Colonic mucosa (tissue), 4 donors: ENCODE data around the gene HSD11B2. TPM values are rescaled to one million over a fixed set of nuclear protein-coding genes. Genes with fewer than 3 reads are reported as not detected.

Experiments
- DNase-seq: peaks from one replicate; pipeline ENCODE4 v3.0.0-alpha.2; 2020
- H3K27ac ChIP-seq: fragments of 200-600 bp; one replicate; pipeline ENCODE4 v1.8.0; 2021
- H3K27me3 ChIP-seq: fragments of 200-600 bp; one replicate; pipeline ENCODE4 v1.8.0; 2021
- H3K36me3 ChIP-seq: fragments of 200-600 bp; one replicate; pipeline ENCODE4 v1.8.0; 2021
- H3K4me1 ChIP-seq: fragments of 200-600 bp; one replicate; pipeline ENCODE4 v1.8.0; 2021; ENCODE audit warnings: mild to moderate bottlenecking
- H3K4me3 ChIP-seq: fragments of 200-600 bp; one replicate; pipeline ENCODE4 v1.8.0; 2021
- H3K9ac ChIP-seq, 2 donors: one replicate each; pipeline ENCODE4 v1.7.0; 2013; ENCODE audit warnings: control low read depth in 2 of 2, low read depth in 2 of 2, low read length in 2 of 2
- H3K9me3 ChIP-seq: fragments of 200-600 bp; one replicate; pipeline ENCODE4 v1.8.0; 2021
- CTCF ChIP-seq: fragments of 200-600 bp; IDR thresholded peaks from one replicate; pipeline ENCODE4 v1.8.0; 2022; ENCODE audit warnings: antibody characterized with exemption, mild to moderate bottlenecking
- intact Hi-C: fragments of 100-400 bp; cut with DNase I; formaldehyde crosslinking; loops from one replicate; pipeline ENCODE4 v1.14.1; 2022
- total RNA-seq, 2 donors: library from RNA; stranded (reverse); fragmentation: NEBNext Ultra II Directional in 1 of 2; extraction: Animal tissue kit (Norgen Biotek cat#: 25700) in 1 of 2; gene quantifications; one replicate each; pipeline ENCODE4 v1.2.1, GENCODE V29; 2021
- donor health status: healthy.
- donor health status: DM: no; HTN: no; CAD: no.
- donor health status: DM: no; HTN: no; CAD: no.

Gene HSD11B2
- total RNA-seq, 2 donors from 2014 or later = 348 to 378 TPM

GRCh38 chr16:67426022-67426421, 4.9 kb upstream of the HSD11B2 start:
- Histone ChIP-seq H3K9me3 (no peaks in the 10 kb centered on the region), H3K4me3 (no peak overlapping the region), H3K36me3 (no peaks in the 10 kb centered on the region), H3K9ac (no peak overlapping the region), H3K4me1 (peaks cover 3% of the 10 kb centered on the region), H3K27me3 (no peaks in the 10 kb centered on the region), H3K27ac (no peak overlapping the region)
- intact Hi-C loops = no loop called here
- TF ChIP-seq CTCF = no peak
- no peak for DNase-seq

GRCh38 chr16:67426950-67427349, 4.0 kb upstream of the HSD11B2 start:
- intact Hi-C loops = no loop called here
- TF ChIP-seq CTCF = no peak
- no peak for DNase-seq
- peaks cover 3% of the 10 kb centered on the region for H3K4me1 ChIP-seq
- no peaks in the 10 kb centered on the region for H3K27me3 ChIP-seq
- no peaks in the 10 kb centered on the region for H3K36me3 ChIP-seq
- no peak overlapping the region for H3K4me3 ChIP-seq
- no peak overlapping the region for H3K27ac ChIP-seq
- H3K9ac ChIP-seq = no peak overlapping the region
- no peaks in the 10 kb centered on the region for H3K9me3 ChIP-seq

GRCh38 chr16:67428146-67428731, 2.7 kb upstream of the HSD11B2 start:
- Histone ChIP-seq H3K9me3 (no peaks in the 10 kb centered on the region), H3K4me3 (no peak overlapping the region), H3K27ac (peak overlapping the region; percentile 87), H3K36me3 (no peaks in the 10 kb centered on the region), H3K9ac (peak overlapping the region; percentile 32 to 97), H3K27me3 (no peaks in the 10 kb centered on the region), H3K4me1 (peaks cover 3% of the 10 kb centered on the region)
- intact Hi-C loops = loop anchor here (2.0 kb wide), 1 partner anchor 37 kb away; no protein-coding TSS in a partner anchor
- TF ChIP-seq CTCF = peak; percentile 75
- DNase-seq = peak; percentile 81

- Histone ChIP-seq H3K4me3 (peak overlapping the region; percentile 52), H3K27me3 (no peaks in the 10 kb centered on the region), H3K9ac (peak overlapping the region; percentile 87 to 97), H3K36me3 (no peaks in the 10 kb centered on the region), H3K4me1 (peaks cover 3% of the 10 kb centered on the region), H3K9me3 (no peaks in the 10 kb centered on the region), H3K27ac (peak overlapping the region; percentile 87)
- peak; percentile 87 for DNase-seq
- no peak for TF ChIP-seq CTCF
- intact Hi-C loops = loop anchor here (2.0 kb wide), 1 partner anchor 36 kb away; no protein-coding TSS in a partner anchor
Observed at GRCh38 chr16:67429053-67429798, 1.7 kb upstream of the HSD11B2 start.

GRCh38 chr16:67429799-67430503, 970 bp upstream of the HSD11B2 start:
- intact Hi-C loops = loop anchor here (2.0 kb wide), 1 partner anchor 35 kb away; no protein-coding TSS in a partner anchor
- no peaks in the 10 kb centered on the region for H3K36me3 ChIP-seq
- no peak for TF ChIP-seq CTCF
- H3K27ac ChIP-seq = peak overlapping the region; percentile 87
- no peak for DNase-seq
- H3K9me3 ChIP-seq = no peaks in the 10 kb centered on the region
- no peaks in the 10 kb centered on the region for H3K27me3 ChIP-seq
- peak overlapping the region; percentile 87 to 97 for H3K9ac ChIP-seq
- peaks cover 3% of the 10 kb centered on the region for H3K4me1 ChIP-seq
- H3K4me3 ChIP-seq = peak overlapping the region; percentile 52
